BE2C (cell line): Measurements from ENCODE around the gene NLRC3.

Source experiments
- DNase-seq: peaks from one replicate; pipeline ENCODE4 v3.0.0-alpha.2; 2020
- H3K27me3 ChIP-seq: fragments of 250-450 bp; sonication (Bioruptor Pico); 2 replicates; pipeline ENCODE4 v1.5.1; 2020; ENCODE audit warnings: mild to moderate bottlenecking
- H3K36me3 ChIP-seq: fragments of 250-450 bp; sonication (Bioruptor Pico); 2 replicates; pipeline ENCODE4 v1.5.1; 2020; ENCODE audit warnings: mild to moderate bottlenecking
- H3K4me1 ChIP-seq: fragments of 250-450 bp; sonication (Bioruptor Pico); 2 replicates; pipeline ENCODE4 v1.5.1; 2020
- H3K4me3 ChIP-seq: 2 replicates; pipeline ENCODE4 v1.5.1; 2011; ENCODE audit warnings: low read depth, low read length
- H3K9me3 ChIP-seq: fragments of 250-450 bp; sonication (Bioruptor Pico); 2 replicates; pipeline ENCODE4 v1.5.1; 2020
- CTCF ChIP-seq: IDR thresholded peaks from 2 replicates; pipeline ENCODE4 v1.5.1; 2012; ENCODE audit warnings: mild to moderate bottlenecking, low read depth, low read length

NLRC3 gene

GRCh38 chr16:3589991-3590701 is 12.9 kb upstream of the NLRC3 start:
- Histone ChIP-seq H3K27me3 (no peaks in the 10 kb centered on the region), H3K36me3 (no peaks in the 10 kb centered on the region), H3K9me3 (no peaks in the 10 kb centered on the region), H3K4me1 (no peaks in the 10 kb centered on the region), H3K4me3 (no peak overlapping the region)
- DNase-seq: no peak
- TF ChIP-seq CTCF: no peak

GRCh38 chr16:3589441-3589921 is 12.3 kb upstream of the NLRC3 start:
- H3K36me3 ChIP-seq: no peaks in the 10 kb centered on the region
- no peak for DNase-seq
- H3K4me3 ChIP-seq: no peak overlapping the region
- TF ChIP-seq CTCF: no peak
- no peaks in the 10 kb centered on the region for H3K4me1 ChIP-seq
- no peaks in the 10 kb centered on the region for H3K9me3 ChIP-seq
- H3K27me3 ChIP-seq: no peaks in the 10 kb centered on the region

DNA sequence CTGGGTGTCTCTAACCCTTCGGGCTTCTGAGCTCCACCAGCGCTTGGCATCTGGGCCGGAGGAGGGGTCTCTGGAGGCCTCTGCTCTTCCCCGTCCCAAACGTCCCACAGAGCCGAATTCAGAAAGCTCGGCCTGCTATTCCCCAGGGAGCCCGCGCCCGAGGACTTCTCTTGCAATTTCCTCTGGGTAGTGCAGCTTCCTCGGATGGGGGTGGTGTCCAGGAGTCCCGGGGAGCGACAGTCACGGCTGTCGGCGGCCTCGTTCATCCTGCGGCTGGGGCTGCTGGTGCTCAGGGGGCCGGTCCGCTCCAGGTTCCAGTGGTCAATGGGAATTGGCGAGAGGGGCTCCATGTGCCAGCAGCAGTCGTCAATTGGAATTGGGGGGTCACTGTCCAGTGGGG is 11.8 kb upstream of the NLRC3 start:
- DNase-seq: no peak
- no peak for TF ChIP-seq CTCF
- Histone ChIP-seq H3K36me3 (no peaks in the 10 kb centered on the region), H3K4me1 (no peaks in the 10 kb centered on the region), H3K4me3 (no peak overlapping the region), H3K27me3 (no peaks in the 10 kb centered on the region), H3K9me3 (no peaks in the 10 kb centered on the region)

- TF ChIP-seq CTCF: no peak
These were observed 10.4 kb upstream of the NLRC3 start for GRCh38 chr16:3587547-3588110.

GRCh38 chr16:3584412-3584811 is 7.2 kb upstream of the NLRC3 start:
- no peak for TF ChIP-seq CTCF
- H3K4me1 ChIP-seq: no peaks in the 10 kb centered on the region
- H3K9me3 ChIP-seq: no peaks in the 10 kb centered on the region
- DNase-seq: no peak
- H3K27me3 ChIP-seq: no peaks in the 10 kb centered on the region
- H3K36me3 ChIP-seq: peaks cover 7% of the 10 kb centered on the region
- no peak overlapping the region for H3K4me3 ChIP-seq

More at GRCh38 chr16:3587547-3588110, 10.4 kb upstream of the NLRC3 start:
- Histone ChIP-seq H3K4me3 (no peak overlapping the region), H3K36me3 (peaks cover 7% of the 10 kb centered on the region), H3K27me3 (no peaks in the 10 kb centered on the region), H3K9me3 (no peaks in the 10 kb centered on the region), H3K4me1 (no peaks in the 10 kb centered on the region)
- no peak for DNase-seq

DNA sequence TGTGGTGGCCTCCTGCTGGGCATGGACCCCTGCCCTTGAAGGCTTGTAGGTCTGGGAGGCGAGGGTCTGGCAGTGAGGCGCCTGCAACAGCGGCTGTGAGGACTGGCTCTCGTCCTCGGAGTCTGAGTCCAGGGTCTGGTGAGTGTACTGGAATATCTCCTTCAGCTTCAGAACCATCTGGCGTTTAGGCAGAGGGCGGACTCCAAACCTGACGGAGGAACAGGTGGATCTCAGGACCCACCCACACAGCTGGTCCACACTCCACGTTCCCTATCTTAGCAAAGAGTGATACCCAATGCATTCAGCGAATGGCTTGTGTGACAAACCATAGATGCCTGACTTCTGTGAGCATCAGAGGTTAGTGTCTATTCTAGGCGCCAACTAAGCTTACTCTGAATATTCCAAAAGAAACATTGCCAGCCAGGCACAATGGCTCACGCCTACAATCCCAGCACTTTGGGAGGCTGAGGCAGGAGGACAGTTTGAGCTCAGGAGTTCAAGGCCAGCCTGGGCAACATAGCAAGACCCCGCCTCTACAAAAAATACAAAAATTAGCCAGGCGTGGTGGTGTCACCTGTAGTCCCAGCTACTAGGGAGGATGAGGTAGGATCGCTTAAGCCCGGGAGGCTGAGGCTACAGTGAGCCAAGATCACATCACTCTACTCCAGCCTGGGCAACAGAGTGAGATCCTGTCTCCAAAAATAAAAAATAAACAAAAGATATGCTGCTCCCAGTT is 6.3 kb upstream of the NLRC3 start:
- TF ChIP-seq CTCF: no peak
- Histone ChIP-seq H3K4me1 (no peaks in the 10 kb centered on the region), H3K27me3 (no peaks in the 10 kb centered on the region), H3K9me3 (no peaks in the 10 kb centered on the region), H3K36me3 (peaks cover 7% of the 10 kb centered on the region), H3K4me3 (no peak overlapping the region)
- no peak for DNase-seq
